ENCODE data around the gene SGMS1. TPM values are rescaled to one million over a fixed set of nuclear protein-coding genes. Genes with fewer than 3 reads are reported as not detected.
"Not testable (repeated sequence)": the region's sequence is repeated elsewhere in the genome, so short reads cannot be mapped to it uniquely, and the experiment has no call there.

SGMS1 gene
- total and polyA plus RNA-seq, 8 donors: 47.0 to 58.1 (median 54.0) TPM

- Histone ChIP-seq H3K4me1 (peaks cover 17 to 28% of the 10 kb centered on the region in 2 donors), H3K27me3 (no peaks in the 10 kb centered on the region), H3K4me3 (no peak overlapping the region), H3K27ac (peak overlapping the region in 1 of 2 donors; percentile 30), H3K36me3 (no peaks in the 10 kb centered on the region), H3K9me3 (no peaks in the 10 kb centered on the region)
- DNase-seq: no peak
- ATAC-seq: peak; percentile 62
- intact Hi-C loops (cut with DNase I): no loop called here
- no peak for TF ChIP-seq CTCF (IDR thresholded peaks at IDR 0.05)
Observed at GRCh38 chr10:50375051-50375452, 248.7 kb downstream of the SGMS1 start.

- peak; percentile 27 for ATAC-seq
- Histone ChIP-seq H3K9me3 (no peaks in the 10 kb centered on the region), H3K4me3 (no peak overlapping the region), H3K36me3 (no peaks in the 10 kb centered on the region), H3K27me3 (no peaks in the 10 kb centered on the region), H3K4me1 (peaks cover 17 to 20% of the 10 kb centered on the region in 2 donors), H3K27ac (no peak overlapping the region)
- TF ChIP-seq CTCF (IDR thresholded peaks at IDR 0.05): no peak
- intact Hi-C loops (cut with DNase I): no loop called here
- DNase-seq: no peak
Observed at GRCh38 chr10:50373821-50374501, 249.8 kb downstream of the SGMS1 start.

GRCh38 chr10:50369931-50370330, 253.8 kb downstream of the SGMS1 start:
- Histone ChIP-seq H3K27ac (no peak overlapping the region), H3K4me3 (no peak overlapping the region), H3K9me3 (no peaks in the 10 kb centered on the region), H3K27me3 (no peaks in the 10 kb centered on the region), H3K4me1 (peaks cover 9 to 12% of the 10 kb centered on the region in 2 donors), H3K36me3 (no peaks in the 10 kb centered on the region)
- ATAC-seq (peak; percentile 30), DNase-seq (no peak)
- intact Hi-C loops (cut with DNase I): no loop called here
- no peak for TF ChIP-seq CTCF (IDR thresholded peaks at IDR 0.05)

DNA sequence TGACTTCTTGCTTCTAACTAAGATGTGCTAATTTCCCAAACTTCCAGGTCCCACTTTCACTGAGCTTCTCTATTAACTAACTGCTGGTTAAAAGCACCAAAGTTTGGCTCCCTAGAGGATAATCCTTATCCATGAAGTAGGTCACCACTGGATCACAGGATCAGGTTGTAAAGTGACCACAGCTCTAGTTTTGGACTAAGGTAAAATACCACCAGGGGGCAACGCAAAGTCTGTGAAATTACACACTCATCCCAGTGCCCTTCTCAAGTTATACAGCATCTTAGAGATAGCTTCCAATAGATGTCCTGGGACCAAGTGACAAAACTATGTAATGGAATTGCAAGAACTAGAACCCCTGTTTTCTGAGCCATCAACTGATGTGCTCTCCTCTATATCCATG, 256.0 kb downstream of the SGMS1 start:
- Histone ChIP-seq H3K4me3 (no peak overlapping the region), H3K9me3 (no peaks in the 10 kb centered on the region), H3K4me1 (peaks cover 0 to 2% of the 10 kb centered on the region in 2 donors), H3K27ac (no peak overlapping the region), H3K27me3 (no peaks in the 10 kb centered on the region), H3K36me3 (no peaks in the 10 kb centered on the region)
- DNase-seq (no peak), ATAC-seq (peak; percentile 58)
- intact Hi-C loops (cut with DNase I): no loop called here
- no peak for TF ChIP-seq CTCF (IDR thresholded peaks at IDR 0.05)

GRCh38 chr10:50366421-50366820, 257.3 kb downstream of the SGMS1 start:
- intact Hi-C loops (cut with DNase I); H3K36me3 ChIP-seq; H3K4me3 ChIP-seq; H3K27ac ChIP-seq; ATAC-seq; H3K9me3 ChIP-seq; DNase-seq; H3K27me3 ChIP-seq: not testable (repeated sequence)
- peaks cover 0 to 15% of the 10 kb centered on the region in 2 donors for H3K4me1 ChIP-seq

GRCh38 chr10:50364730-50365129, 259.0 kb downstream of the SGMS1 start:
- H3K27ac ChIP-seq; H3K9me3 ChIP-seq; H3K36me3 ChIP-seq; DNase-seq; intact Hi-C loops (cut with DNase I); ATAC-seq; H3K27me3 ChIP-seq; H3K4me3 ChIP-seq: not testable (repeated sequence)
- peaks cover 0 to 30% of the 10 kb centered on the region in 2 donors for H3K4me1 ChIP-seq
